Smooth muscle cell (in vitro differentiated cells): ENCODE measurements around the gene MREG. TPM values are rescaled to one million over a fixed set of nuclear protein-coding genes. Genes with fewer than 3 reads are reported as not detected.

Experiments used
- DNase-seq: peaks from one replicate; lab custom pipeline; 2025; ENCODE audit not compliant: unreplicated experiment; lab: John Stamatoyannopoulos, UW
- H2AFZ ChIP-seq: fragments of 200-600 bp; sonication (generic); 2 replicates; pipeline ENCODE4 v1.6.0; 2016; ENCODE audit warnings: antibody characterized with exemption, low read depth, mild to moderate bottlenecking
- H3F3A ChIP-seq: fragments of 200-600 bp; sonication (generic); 2 replicates; pipeline ENCODE4 v1.6.0; 2017; ENCODE audit warnings: antibody characterized with exemption, low read depth
- H3K27ac ChIP-seq: fragments of 200-600 bp; sonication (generic); 2 replicates; pipeline ENCODE4 v1.5.1; 2016; ENCODE audit warnings: low read depth, mild to moderate bottlenecking
- H3K27me3 ChIP-seq: fragments of 200-600 bp; sonication (generic); 2 replicates; pipeline ENCODE4 v1.6.1; 2016; ENCODE audit warnings: low read depth, mild to moderate bottlenecking
- H3K36me3 ChIP-seq: fragments of 200-600 bp; sonication (generic); 2 replicates; pipeline ENCODE4 v1.5.1; 2016; ENCODE audit warnings: low read depth
- H3K4me1 ChIP-seq: fragments of 200-600 bp; sonication (generic); 2 replicates; pipeline ENCODE4 v1.5.1; 2016; ENCODE audit warnings: low read depth
- H3K4me2 ChIP-seq: fragments of 200-600 bp; sonication (generic); 2 replicates; pipeline ENCODE4 v1.6.0; 2016; ENCODE audit warnings: mild to moderate bottlenecking
- H3K4me3 ChIP-seq: fragments of 200-600 bp; sonication (generic); 2 replicates; pipeline ENCODE4 v1.5.1; 2016; ENCODE audit warnings: mild to moderate bottlenecking
- H3K79me2 ChIP-seq: fragments of 200-600 bp; sonication (generic); 2 replicates; pipeline ENCODE4 v1.6.0; 2016; ENCODE audit warnings: low read depth, mild to moderate bottlenecking
- H3K9ac ChIP-seq: fragments of 200-600 bp; sonication (generic); 2 replicates; pipeline ENCODE4 v1.6.0; 2016; ENCODE audit warnings: low read depth
- H3K9me3 ChIP-seq: fragments of 200-600 bp; sonication (generic); replicated peaks from 2 replicates; pipeline ENCODE4 v1.5.1; 2016; ENCODE audit warnings: low read depth
- H4K20me1 ChIP-seq: fragments of 200-600 bp; sonication (generic); 2 replicates; pipeline ENCODE4 v1.6.0; 2016; ENCODE audit warnings: low read depth
- WGBS: methylation state at CpG from one replicate; pipeline ENCODE4 v1.1.7; 2016; ENCODE audit warnings: low lambda C conversion rate; 5-methylcytosine and 5-hydroxymethylcytosine counted together
- polyA plus RNA-seq: library from polyadenylated mRNA; unstranded; fragments of >200 nt; fragmentation: Nextera tagmentation; extraction: Ambion mirVana; gene quantifications from 2 replicates; pipeline ENCODE4 v1.2.1, GENCODE V29; 2016
- total RNA-seq: library from RNA; depleted of rRNA; stranded (reverse); fragments of >200 nt; gene quantifications from 2 replicates; pipeline ENCODE4 v1.2.3, GENCODE V29; 2014
- TF ChIP-seq, protein P1 (sequence below): fragments of 200-600 bp; sonication (generic); IDR thresholded peaks from 2 replicates; pipeline ENCODE4 v1.5.1; 2017; ENCODE audit warnings: borderline replicate concordance, mild to moderate bottlenecking, antibody characterized with exemption; ENCODE audit not compliant: insufficient read depth, poor library complexity, severe bottlenecking

The MREG gene
- total and polyA plus RNA-seq, 2 experiments from 2014 or later, result 2.3 to 5.5 TPM

DNA sequence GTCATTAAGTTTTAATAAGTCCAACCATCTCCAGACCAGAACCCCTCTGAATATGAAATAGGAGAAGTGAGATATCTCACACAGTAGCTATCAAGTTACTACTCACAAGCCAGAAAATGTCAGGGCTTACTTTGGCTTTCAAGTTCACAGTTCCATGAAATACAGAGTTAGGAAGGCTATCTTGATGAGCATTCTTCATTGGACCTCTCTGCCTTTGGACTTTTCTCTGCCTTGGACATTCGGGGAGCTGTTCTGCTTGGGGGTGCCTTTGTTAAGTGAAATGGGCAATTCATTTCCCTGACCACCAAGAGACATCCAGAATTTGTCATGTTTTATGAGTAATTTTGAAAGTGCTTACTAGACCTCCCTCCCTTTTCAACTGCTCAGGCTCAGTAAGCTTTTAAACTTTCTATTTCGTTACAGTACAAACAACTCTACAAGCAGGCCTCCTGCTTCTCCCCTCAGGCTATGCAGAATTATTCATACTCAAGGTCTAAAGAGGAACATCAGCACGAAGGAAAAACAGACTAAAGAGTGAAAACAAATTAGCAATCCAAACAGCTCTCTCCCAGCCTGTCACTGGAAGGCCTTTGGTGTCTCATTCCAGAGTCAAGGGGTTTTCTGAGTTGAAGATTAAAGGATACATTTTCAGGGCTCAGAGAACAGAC lies 95.3 kb downstream of the MREG start:
- WGBS, result 8% methylated on average over 3 of the region's 3 CpGs
- Histone ChIP-seq H4K20me1 (no peaks in the 10 kb centered on the region), H3K4me3 (no peak overlapping the region), H3F3A (peaks cover 24% of the 10 kb centered on the region), H3K27me3 (no peaks in the 10 kb centered on the region), H3K9me3 (no peaks in the 10 kb centered on the region), H3K27ac (peak overlapping the region; percentile 91), H3K4me1 (peaks cover 10% of the 10 kb centered on the region), H2AFZ (peak overlapping the region; percentile 31), H3K4me2 (peak overlapping the region; percentile 47), H3K36me3 (no peaks in the 10 kb centered on the region), H3K79me2 (no peaks in the 10 kb centered on the region), H3K9ac (peak overlapping the region; percentile 6)
- TF ChIP-seq, protein P1, sequence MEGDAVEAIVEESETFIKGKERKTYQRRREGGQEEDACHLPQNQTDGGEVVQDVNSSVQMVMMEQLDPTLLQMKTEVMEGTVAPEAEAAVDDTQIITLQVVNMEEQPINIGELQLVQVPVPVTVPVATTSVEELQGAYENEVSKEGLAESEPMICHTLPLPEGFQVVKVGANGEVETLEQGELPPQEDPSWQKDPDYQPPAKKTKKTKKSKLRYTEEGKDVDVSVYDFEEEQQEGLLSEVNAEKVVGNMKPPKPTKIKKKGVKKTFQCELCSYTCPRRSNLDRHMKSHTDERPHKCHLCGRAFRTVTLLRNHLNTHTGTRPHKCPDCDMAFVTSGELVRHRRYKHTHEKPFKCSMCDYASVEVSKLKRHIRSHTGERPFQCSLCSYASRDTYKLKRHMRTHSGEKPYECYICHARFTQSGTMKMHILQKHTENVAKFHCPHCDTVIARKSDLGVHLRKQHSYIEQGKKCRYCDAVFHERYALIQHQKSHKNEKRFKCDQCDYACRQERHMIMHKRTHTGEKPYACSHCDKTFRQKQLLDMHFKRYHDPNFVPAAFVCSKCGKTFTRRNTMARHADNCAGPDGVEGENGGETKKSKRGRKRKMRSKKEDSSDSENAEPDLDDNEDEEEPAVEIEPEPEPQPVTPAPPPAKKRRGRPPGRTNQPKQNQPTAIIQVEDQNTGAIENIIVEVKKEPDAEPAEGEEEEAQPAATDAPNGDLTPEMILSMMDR, result no peak
- no peak for DNase-seq

DNA sequence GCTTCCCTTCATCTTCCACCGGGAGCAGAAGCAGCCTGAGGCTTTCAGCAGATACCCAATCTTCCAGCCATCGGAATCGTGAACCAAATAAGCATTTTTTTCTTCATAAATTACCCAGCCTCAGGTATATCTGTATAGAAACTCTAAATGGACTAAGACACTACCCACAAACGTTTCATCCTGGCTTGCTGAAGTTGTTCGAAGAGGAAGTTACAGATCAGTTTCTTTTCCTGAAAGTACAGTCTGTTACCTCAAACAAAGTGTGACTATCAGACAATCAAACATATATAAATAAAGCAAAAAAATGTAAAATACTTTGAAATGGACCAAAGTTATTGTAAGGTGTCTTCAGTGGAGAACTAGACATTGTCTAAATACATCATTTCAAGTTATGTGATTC lies 97.9 kb downstream of the MREG start:
- WGBS, result 91% methylated on average over 5 of the region's 5 CpGs
- H3K27me3 ChIP-seq, result no peaks in the 10 kb centered on the region

DNA sequence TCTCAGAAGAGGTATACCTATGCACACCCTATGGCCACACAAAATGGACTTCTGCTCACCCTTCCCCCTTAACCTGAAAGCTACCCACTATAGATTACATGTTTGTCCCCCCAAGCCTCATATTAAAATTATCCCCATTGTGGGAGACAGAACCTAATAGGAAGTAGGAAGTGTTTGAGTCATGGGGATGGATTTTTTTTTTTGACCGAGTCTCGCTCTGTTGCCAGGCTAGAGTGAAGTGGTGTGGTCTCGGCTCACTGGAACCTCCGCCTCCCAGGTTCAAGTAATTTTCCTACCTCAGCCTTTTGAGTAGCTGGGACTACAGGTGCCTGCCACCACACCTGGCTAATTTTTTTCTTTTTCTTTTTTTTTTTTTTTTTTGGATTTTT lies 98.6 kb downstream of the MREG start:
- 96% methylated on average over 4 of the region's 4 CpGs for WGBS

More for the DNA sequence above, 97.9 kb downstream of the MREG start:
- DNase-seq, result no peak
- Histone ChIP-seq H3K9ac (no peak overlapping the region), H3K4me3 (no peak overlapping the region), H2AFZ (no peak overlapping the region), H3K27ac (peak overlapping the region; percentile 91), H3K9me3 (no peaks in the 10 kb centered on the region), H3K36me3 (no peaks in the 10 kb centered on the region), H3K79me2 (no peaks in the 10 kb centered on the region), H3K4me1 (peaks cover 5% of the 10 kb centered on the region), H3F3A (peaks cover 19% of the 10 kb centered on the region), H4K20me1 (no peaks in the 10 kb centered on the region), H3K4me2 (no peak overlapping the region)
- TF ChIP-seq, protein P1, result no peak

More for the DNA sequence above, 98.6 kb downstream of the MREG start:
- Histone ChIP-seq H3K27ac (no peak overlapping the region), H4K20me1 (no peaks in the 10 kb centered on the region), H3K4me3 (no peak overlapping the region), H2AFZ (no peak overlapping the region), H3K4me2 (no peak overlapping the region), H3K9ac (no peak overlapping the region), H3F3A (peaks cover 15% of the 10 kb centered on the region), H3K36me3 (no peaks in the 10 kb centered on the region), H3K4me1 (peaks cover 3% of the 10 kb centered on the region), H3K27me3 (no peaks in the 10 kb centered on the region), H3K9me3 (no peaks in the 10 kb centered on the region), H3K79me2 (no peaks in the 10 kb centered on the region)
- DNase-seq, result no peak
- TF ChIP-seq, protein P1, result no peak
